GM18520 (cell line): ENCODE measurements around the gene TPST2.
"Not testable (repeated sequence)": the region's sequence is repeated elsewhere in the genome, so short reads cannot be mapped to it uniquely, and the experiment has no call there.

Experiments used
- ATAC-seq: cut with Tn5 transposase; IDR thresholded peaks from one replicate; pipeline ENCODE4 v1.9.1; 2021; ENCODE audit not compliant: unreplicated experiment

TPST2 gene

DNA sequence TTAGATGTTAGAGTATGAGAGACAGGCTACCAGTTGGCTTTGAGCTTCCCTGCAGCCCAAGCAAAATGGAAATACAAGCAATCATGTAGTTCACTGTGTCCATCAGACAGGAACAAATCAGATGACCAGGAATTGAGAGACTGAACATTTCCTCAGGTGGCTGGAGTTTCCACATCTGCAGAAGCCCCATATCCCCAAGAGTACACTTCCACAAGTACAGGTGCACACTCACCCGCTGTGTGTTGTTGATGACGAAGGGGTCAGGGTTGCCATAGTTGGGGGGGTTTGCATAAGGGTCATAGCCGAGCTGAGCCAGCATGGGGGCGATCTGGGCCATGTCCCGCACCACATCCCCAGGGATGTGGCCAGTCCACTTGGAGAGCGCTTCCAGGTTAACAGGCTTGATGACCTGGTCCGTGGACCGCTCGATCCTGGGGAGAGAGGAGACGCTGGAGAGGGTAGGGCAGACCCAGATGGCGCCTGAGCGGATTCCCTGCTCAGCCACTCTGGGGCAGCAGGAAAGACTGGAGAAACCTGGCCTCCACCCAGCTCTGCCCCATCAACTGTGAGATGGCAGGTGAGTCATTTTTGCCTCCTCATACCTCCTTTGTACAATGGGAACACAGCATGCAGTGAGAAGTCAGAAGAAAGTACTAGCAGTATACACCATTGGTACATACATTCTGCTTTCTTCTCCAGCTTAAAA lies 53.7 kb downstream of the TPST2 start:
- ATAC-seq, result no peak

- ATAC-seq, result no peak
Observed at GRCh38 chr22:26535603-26535908, 54.4 kb downstream of the TPST2 start.

GRCh38 chr22:26534874-26535602 lies 54.9 kb downstream of the TPST2 start:
- no peak for ATAC-seq

GRCh38 chr22:26534171-26534855 lies 55.6 kb downstream of the TPST2 start:
- no peak for ATAC-seq

DNA sequence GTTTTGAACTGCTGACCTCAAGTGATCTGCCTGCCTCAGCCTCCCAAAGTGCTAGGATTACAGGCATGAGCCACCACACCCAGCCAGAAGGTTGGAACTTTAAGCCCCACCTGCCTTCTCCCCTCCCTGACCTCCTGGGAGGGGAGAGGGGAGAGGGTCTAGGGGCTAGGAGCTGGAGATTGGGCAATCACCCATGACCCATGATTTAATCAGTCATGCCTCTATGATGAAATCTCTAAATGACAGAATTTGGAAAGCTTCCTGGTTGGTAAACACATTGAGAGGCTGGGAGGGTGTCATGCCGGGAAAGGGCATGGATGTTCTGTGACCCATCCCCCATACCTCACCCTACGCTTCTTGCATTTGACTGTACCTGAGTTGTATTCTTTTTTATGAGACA lies 60.6 kb downstream of the TPST2 start:
- ATAC-seq, result no peak

GRCh38 chr22:26528518-26528917 lies 61.4 kb downstream of the TPST2 start:
- not testable (repeated sequence) for ATAC-seq

- no peak for ATAC-seq
Observed at GRCh38 chr22:26527574-26528465, 62.1 kb downstream of the TPST2 start.

- ATAC-seq, result no peak
Observed at GRCh38 chr22:26527167-26527566, 62.8 kb downstream of the TPST2 start.

DNA sequence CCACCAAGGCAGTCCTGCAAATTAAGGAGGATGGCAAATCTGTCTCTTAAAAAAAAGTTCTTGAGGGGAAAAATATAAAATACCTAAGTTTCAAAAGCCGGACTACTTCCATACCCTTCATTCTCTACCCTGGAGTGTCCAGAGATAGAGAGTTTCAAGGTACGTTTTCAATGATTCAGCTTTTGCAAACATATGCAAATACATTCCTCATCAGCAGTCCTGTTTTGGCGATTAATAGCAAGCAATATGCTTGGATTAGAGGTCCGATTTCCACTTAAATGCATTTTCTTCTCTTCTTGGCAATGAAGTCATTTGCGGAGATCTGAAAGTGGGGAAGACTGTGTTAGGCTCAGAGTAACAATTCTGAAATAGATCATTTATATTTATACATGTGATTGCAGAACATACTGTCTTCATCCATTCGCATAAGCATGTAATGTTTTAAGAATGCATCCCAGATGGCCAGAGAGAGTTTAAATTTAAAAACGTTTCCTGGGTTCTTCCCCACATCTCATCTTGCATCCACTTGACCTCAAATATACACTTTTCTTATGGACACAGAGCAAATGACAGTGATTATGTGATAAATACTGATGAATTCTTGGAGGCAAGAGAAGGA lies 63.9 kb downstream of the TPST2 start:
- no peak for ATAC-seq

GRCh38 chr22:26524870-26525269 lies 65.1 kb downstream of the TPST2 start:
- no peak for ATAC-seq

DNA sequence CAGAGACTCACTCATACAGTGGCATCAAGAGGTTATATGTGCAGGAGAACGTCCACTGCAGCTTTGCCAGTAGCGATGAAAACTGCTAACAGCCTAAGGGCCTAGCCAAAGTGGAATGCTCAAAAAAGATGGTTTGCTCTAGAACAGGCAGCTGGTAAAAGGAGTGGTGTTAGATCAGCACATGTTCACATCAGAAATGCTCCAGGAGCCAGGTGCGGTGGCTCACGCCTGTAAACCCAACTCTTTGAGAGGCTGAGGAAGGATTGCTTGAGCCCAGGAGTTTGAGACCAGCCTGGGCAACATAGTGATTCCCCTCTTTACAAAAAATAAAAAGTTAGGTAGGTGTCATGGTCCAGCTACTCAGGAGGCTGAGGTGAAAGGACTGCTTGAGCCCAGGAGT lies 67.3 kb downstream of the TPST2 start:
- ATAC-seq, result no peak

DNA sequence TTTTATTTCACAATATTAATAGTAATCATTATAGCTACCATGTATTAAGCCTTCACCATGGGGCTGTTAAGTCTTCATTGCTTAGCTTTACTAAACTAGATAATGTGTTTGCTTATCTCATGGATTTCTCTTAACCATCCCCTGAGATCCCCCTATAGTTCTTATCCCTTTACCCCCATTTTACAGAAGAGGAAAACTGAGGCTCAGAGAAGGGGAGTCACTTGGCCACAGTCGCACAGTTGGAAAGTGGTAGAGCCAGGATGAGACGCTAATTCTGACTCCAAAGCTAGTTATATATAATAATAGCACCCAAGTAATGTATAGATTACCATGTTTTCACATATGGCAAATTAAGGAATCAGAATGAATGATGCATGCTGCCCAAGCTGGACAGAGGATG lies 67.9 kb downstream of the TPST2 start:
- ATAC-seq, result no peak

- ATAC-seq, result no peak
Observed at GRCh38 chr22:26517429-26517828, 72.5 kb downstream of the TPST2 start.

DNA sequence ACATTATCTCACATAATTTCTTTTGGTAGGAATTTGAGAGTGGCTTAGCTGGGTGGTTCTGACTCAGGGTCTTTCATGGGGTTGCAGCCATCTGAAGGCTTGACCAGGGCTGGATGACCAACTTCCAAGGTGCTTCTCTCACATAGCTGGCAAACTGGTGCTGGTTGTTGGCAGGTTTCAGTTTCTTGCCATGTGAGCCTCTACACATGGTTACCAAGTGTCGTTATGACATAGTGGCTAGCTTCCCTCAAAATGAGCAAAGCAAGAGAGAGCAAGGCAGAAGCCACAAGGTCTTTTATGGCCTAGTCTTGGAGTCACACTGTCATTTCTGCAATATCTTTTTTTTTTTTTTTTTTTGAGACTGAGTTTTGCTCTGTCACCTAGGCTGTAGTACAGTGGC lies 73.4 kb downstream of the TPST2 start:
- no peak for ATAC-seq

GRCh38 chr22:26515931-26516330 lies 74.0 kb downstream of the TPST2 start:
- ATAC-seq, result no peak

GRCh38 chr22:26514419-26515161 lies 75.3 kb downstream of the TPST2 start:
- no peak for ATAC-seq

DNA sequence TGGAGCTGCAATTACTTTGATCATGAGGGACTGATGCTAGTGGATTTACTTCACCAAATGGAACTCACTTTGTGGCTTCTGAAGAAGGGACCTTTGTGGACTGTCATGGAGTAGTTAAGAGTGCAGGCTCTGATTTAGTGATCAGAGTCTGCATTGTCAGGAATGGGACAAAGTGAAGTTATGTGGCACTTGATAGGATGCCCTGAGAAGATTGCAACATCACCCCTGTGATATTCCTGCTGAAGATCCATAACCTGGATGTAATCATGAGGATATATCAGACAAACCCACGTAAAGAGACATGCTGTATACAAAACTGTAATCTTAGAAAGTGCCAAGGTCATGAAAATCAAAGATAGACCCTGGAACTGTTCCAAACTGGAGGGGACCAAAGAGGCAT lies 76.1 kb downstream of the TPST2 start:
- no peak for ATAC-seq

DNA sequence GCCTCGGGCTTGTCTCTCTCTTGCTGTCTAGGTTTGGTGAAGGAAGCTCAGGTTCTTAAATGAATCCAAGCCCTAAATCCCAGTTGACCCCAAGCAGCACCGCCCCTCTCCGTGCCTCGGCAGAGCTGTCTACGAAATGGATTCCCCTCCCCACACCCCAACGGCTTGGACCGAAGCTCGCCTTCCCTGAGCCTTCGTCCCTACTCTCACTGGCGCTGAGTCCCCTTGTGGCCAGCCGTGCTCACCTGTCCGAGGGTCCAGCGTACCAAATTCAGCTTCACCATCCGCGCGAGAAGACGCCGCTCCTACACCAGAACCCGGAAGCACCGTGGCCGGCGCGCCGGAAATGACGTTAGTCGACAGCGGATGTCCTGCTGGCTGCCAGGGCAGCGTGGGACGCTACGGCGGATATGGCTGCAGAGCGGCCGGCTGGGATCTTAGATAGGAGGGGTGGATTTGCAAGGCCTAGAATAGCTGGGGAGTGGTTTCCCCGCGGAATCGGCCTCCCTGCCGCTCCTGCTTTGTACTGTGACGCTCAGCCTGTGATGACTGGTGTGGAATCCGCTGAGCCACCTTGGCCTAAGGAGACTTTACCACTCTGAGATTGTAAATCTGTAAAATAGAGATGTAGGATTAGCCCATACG lies 77.7 kb downstream of the TPST2 start, which contains the start of gene TFIP11:
Gene TFIP11, minus strand, starts transcription at position 325 of the 645 bp plus-strand sequence. CDS start 2,201 bp downstream, outside the sequence.
- ATAC-seq, result peak; percentile 93

GRCh38 chr22:26508148-26508547 lies 81.8 kb downstream of the TPST2 start:
- ATAC-seq, result no peak
